GM23338 (cell line): ENCODE results near the gene KAT6B. TPM values are rescaled to one million over a fixed set of nuclear protein-coding genes. Genes with fewer than 3 reads are reported as not detected.

Experiments used
- ATAC-seq: fragments of 200-7000 bp; cut with Tn5 transposase; 3 replicates; pipeline ENCODE4 v1.9.1; 2020
- DNase-seq: peaks from one replicate; pipeline ENCODE4 v3.0.0-alpha.2; 2015; ENCODE audit warnings: low spot score
- H2AFZ ChIP-seq: fragments of 200-600 bp; sonication (generic); 2 replicates; pipeline ENCODE4 v1.8.0; 2016; ENCODE audit warnings: antibody characterized with exemption, mild to moderate bottlenecking, moderate library complexity
- H3F3A ChIP-seq: fragments of 200-600 bp; sonication (generic); replicated peaks from 2 replicates; pipeline ENCODE4 v1.8.0; 2017; ENCODE audit warnings: antibody characterized with exemption, mixed run types, low read depth
- H3K27ac ChIP-seq: fragments of 200-600 bp; sonication (generic); 2 replicates; pipeline ENCODE4 v1.6.1; 2016; ENCODE audit warnings: low read depth
- H3K27me3 ChIP-seq: fragments of 200-600 bp; sonication (generic); 2 replicates; pipeline ENCODE4 v1.8.0; 2016; ENCODE audit warnings: mild to moderate bottlenecking, mixed run types, moderate library complexity; ENCODE audit not compliant: insufficient read depth
- H3K36me3 ChIP-seq: fragments of 200-600 bp; sonication (generic); 2 replicates; pipeline ENCODE4 v1.8.0; 2016; ENCODE audit warnings: mild to moderate bottlenecking; ENCODE audit not compliant: insufficient read depth
- H3K4me1 ChIP-seq: fragments of 200-600 bp; sonication (generic); 2 replicates; pipeline ENCODE4 v1.8.0; 2016; ENCODE audit warnings: mild to moderate bottlenecking, moderate library complexity; ENCODE audit not compliant: insufficient read depth
- H3K4me2 ChIP-seq: fragments of 200-600 bp; sonication (generic); 2 replicates; pipeline ENCODE4 v1.7.1; 2017; ENCODE audit warnings: mixed run types
- H3K4me3 ChIP-seq: fragments of 200-600 bp; sonication (generic); 2 replicates; pipeline ENCODE4 v1.6.1; 2016; ENCODE audit warnings: mixed run types
- H3K79me2 ChIP-seq: fragments of 200-600 bp; sonication (generic); replicated peaks from 2 replicates; pipeline ENCODE4 v1.8.0; 2017; ENCODE audit warnings: mild to moderate bottlenecking; ENCODE audit not compliant: insufficient read depth
- H3K9me2 ChIP-seq: fragments of 200-600 bp; sonication (generic); 2 replicates; pipeline ENCODE4 v1.8.0; 2017; ENCODE audit not compliant: insufficient read depth
- H4K20me1 ChIP-seq: fragments of 200-600 bp; sonication (generic); replicated peaks from 2 replicates; pipeline ENCODE4 v1.8.0; 2017; ENCODE audit warnings: mild to moderate bottlenecking; ENCODE audit not compliant: insufficient read depth
- H3K27ac Mint-ChIP-seq: 2 replicates; pipeline ENCODE4 v1.8.0; 2020; ENCODE audit warnings: inconsistent platforms, mild to moderate bottlenecking, moderate library complexity, mixed read lengths
- H3K27me3 Mint-ChIP-seq: 3 replicates; pipeline ENCODE4 v1.8.0; 2022; ENCODE audit warnings: low read depth, mild to moderate bottlenecking, moderate library complexity, mixed read lengths, inconsistent platforms; ENCODE audit not compliant: insufficient read depth, poor library complexity
- H3K36me3 Mint-ChIP-seq: 3 replicates; pipeline ENCODE4 v1.8.0; 2021; ENCODE audit warnings: low read depth, mild to moderate bottlenecking, inconsistent platforms, moderate library complexity, mixed read lengths
- H3K4me1 Mint-ChIP-seq: 3 replicates; pipeline ENCODE4 v1.8.0; 2020; ENCODE audit warnings: mild to moderate bottlenecking, inconsistent platforms, mixed read lengths
- H3K4me3 Mint-ChIP-seq: 3 replicates; pipeline ENCODE4 v1.8.0; 2021; ENCODE audit warnings: moderate library complexity, mild to moderate bottlenecking, inconsistent platforms, mixed read lengths
- H3K9me3 Mint-ChIP-seq: 3 replicates; pipeline ENCODE4 v1.8.0; 2020; ENCODE audit warnings: moderate library complexity, mild to moderate bottlenecking, inconsistent platforms, mixed read lengths
- CREB1 ChIP-seq: fragments of 250-450 bp; sonication (Bioruptor Pico); IDR thresholded peaks from 2 replicates; pipeline ENCODE4 v1.5.0; 2020; ENCODE audit warnings: low read depth, mild to moderate bottlenecking, moderate library complexity
- CTCF ChIP-seq, 2 experiments: fragments of 200-600 bp in 1 of 2; sonication (generic) in 1 of 2; conservative IDR thresholded peaks; 2 replicates each; pipeline versions ENCODE4 v1.5.1 to v1.6.1; 2016 to 2017; ENCODE audit warnings: antibody characterized with exemption in 2 of 2, low read depth in 2 of 2, mild to moderate bottlenecking in 2 of 2, moderate library complexity in 1 of 2
- ETS1 ChIP-seq: IDR thresholded peaks from 2 replicates; pipeline ENCODE4 v1.6.1; 2016; ENCODE audit warnings: antibody characterized with exemption
- EZH2phosphoT487 ChIP-seq: fragments of 200-600 bp; sonication (generic); IDR thresholded peaks from one replicate; pipeline ENCODE4 v1.8.1; 2018; ENCODE audit warnings: antibody characterized with exemption; ENCODE audit not compliant: unreplicated experiment
- NANOG ChIP-seq: IDR thresholded peaks from 2 replicates; pipeline ENCODE4 v1.6.1; 2016; ENCODE audit warnings: antibody characterized with exemption, borderline replicate concordance
- POLR2AphosphoS5 ChIP-seq: IDR thresholded peaks from 2 replicates; pipeline ENCODE4 v1.6.1; 2016; ENCODE audit warnings: antibody characterized with exemption, low read depth
- REST ChIP-seq: IDR thresholded peaks from one replicate; pipeline ENCODE4 v1.6.1; 2018; ENCODE audit warnings: antibody characterized with exemption; ENCODE audit not compliant: unreplicated experiment
- STAT1 ChIP-seq: IDR thresholded peaks from one replicate; pipeline ENCODE4 v1.6.1; 2016; ENCODE audit warnings: antibody characterized with exemption; ENCODE audit not compliant: unreplicated experiment
- ZNF331 ChIP-seq: fragments of 250-450 bp; sonication (Bioruptor Pico); IDR thresholded peaks from 2 replicates; pipeline ENCODE4 v1.5.0; 2020; ENCODE audit warnings: low read depth, mild to moderate bottlenecking, moderate library complexity
- polyA plus RNA-seq: library from polyadenylated mRNA; unstranded; fragments of >200 nt; fragmentation: Nextera tagmentation; extraction: Ambion mirVana; gene quantifications from 2 replicates; pipeline ENCODE4 v1.2.1, GENCODE V29; 2016
- total RNA-seq: library from RNA; depleted of rRNA; stranded (reverse); fragments of >200 nt; shearing (Covaris generic); gene quantifications from 2 replicates; pipeline ENCODE4 v1.2.3, GENCODE V29; 2014

KAT6B gene
- total and polyA plus RNA-seq, 2 experiments from 2014 or later, result 21.3 to 31.4 TPM

- no peaks in the 10 kb centered on the region for H3K36me3 ChIP-seq
- no peaks in the 10 kb centered on the region; the same call in 1 of the 2 replicates for H4K20me1 ChIP-seq
- H2AFZ ChIP-seq, result no peak overlapping the region
- no peak for ATAC-seq
- 0 out of 2 replicates have a peak, but pooled peaks cover under 1% of the 10 kb centered on the region for H3K9me2 ChIP-seq
- no peaks in the 10 kb centered on the region for H3K27me3 Mint-ChIP-seq
- H3K4me1 ChIP-seq, result no peaks in the 10 kb centered on the region
- no peak overlapping the region for H3K4me2 ChIP-seq
- DNase-seq, result no peak
- peaks cover 5% of the 10 kb centered on the region; the same call in 2 of the 3 replicates for H3K4me1 Mint-ChIP-seq
- TF ChIP-seq CTCF (conservative IDR thresholded peaks at IDR 0.05; ENCODE audit: low read depth in 2 of 2) (no peak), ZNF331 (no peak), STAT1 (no peak), POLR2AphosphoS5 (no peak), CREB1 (no peak), REST (no peak), EZH2phosphoT487 (no peak), NANOG (no peak), ETS1 (no peak)
- peaks cover 46% of the 10 kb centered on the region for H3K79me2 ChIP-seq
- no peak overlapping the region for H3K27ac ChIP-seq
- no peaks in the 10 kb centered on the region; the same call in 2 of the 3 replicates for H3K9me3 Mint-ChIP-seq
- no peak overlapping the region for H3K4me3 ChIP-seq
- no peaks in the 10 kb centered on the region for H3F3A ChIP-seq
- H3K4me3 Mint-ChIP-seq, result no peak overlapping the region
- no peak overlapping the region for H3K27ac Mint-ChIP-seq
- no peaks in the 10 kb centered on the region for H3K27me3 ChIP-seq
- no peaks in the 10 kb centered on the region; the same call in 2 of the 3 replicates for H3K36me3 Mint-ChIP-seq
These were observed 86.3 kb downstream of the KAT6B start for GRCh38 chr10:74912682-74913081.
